Hepatocyte (in vitro differentiated cells): ENCODE data around the gene ATG3.

ENCODE experiments used
- CTCF ChIP-seq: fragments of 200-600 bp; sonication (generic); IDR thresholded peaks from 2 replicates; pipeline ENCODE4 v1.5.1; 2016; ENCODE audit warnings: antibody characterized with exemption, mild to moderate bottlenecking; ENCODE audit not compliant: poor library complexity
- EZH2phosphoT487 ChIP-seq: fragments of 200-600 bp; sonication (generic); IDR thresholded peaks from one replicate; pipeline ENCODE4 v1.6.1; 2018; ENCODE audit warnings: antibody characterized with exemption, mild to moderate bottlenecking, low read depth, moderate library complexity; ENCODE audit not compliant: unreplicated experiment, severe bottlenecking

GRCh38 chr3:112512320-112512719, 49.4 kb downstream of the ATG3 start:
- TF ChIP-seq CTCF (no peak), EZH2phosphoT487 (no peak)
